ENCODE measurements around the gene IDNK. TPM values are rescaled to one million over a fixed set of nuclear protein-coding genes. Genes with fewer than 3 reads are reported as not detected.

Gene IDNK
- total and polyA plus RNA-seq, 12 donors, result 6.4 to 25.2 (median 13.5) TPM

GRCh38 chr9:83680233-83680632 lies 57.3 kb downstream of the IDNK start:
- no peak overlapping the region for H3K27ac ChIP-seq
- no peaks in the 10 kb centered on the region for H3K27me3 ChIP-seq
- TF ChIP-seq CTCF (IDR thresholded peaks at IDR 0.05) (no peak), POLR2A (IDR thresholded peaks at IDR 0.05) (no peak)
- no peak overlapping the region for H3K4me3 ChIP-seq
- DNase-seq, result no peak
- H3K36me3 ChIP-seq (replicated peaks in 1 of 2), result peaks cover 0 to 45% of the 10 kb centered on the region in 2 donors
- WGBS, 4 donors, result 97 to 100% (median 100%) methylated on average over 1 of the region's 1 CpG
- intact Hi-C loops (cut with DNase I), result no loop called here
- H3K9me3 ChIP-seq (replicated peaks in 1 of 3), result no peaks in the 10 kb centered on the region
- H3K4me1 ChIP-seq (replicated peaks in 1 of 2), result peaks cover 0 to 12% of the 10 kb centered on the region in 2 donors

GRCh38 chr9:83681490-83681889 lies 58.5 kb downstream of the IDNK start:
- H3K9me3 ChIP-seq (replicated peaks in 1 of 3), result no peaks in the 10 kb centered on the region
- WGBS, 4 donors, result 82 to 89% (median 85%) methylated on average over 2 of the region's 2 CpGs

GRCh38 chr9:83688921-83689320 lies 66.0 kb downstream of the IDNK start:
- 78 to 90% (median 82%) methylated on average over 3 of the region's 3 CpGs for WGBS, 4 donors

More at GRCh38 chr9:83681490-83681889, 58.5 kb downstream of the IDNK start:
- Histone ChIP-seq H3K27me3 (no peaks in the 10 kb centered on the region), H3K4me3 (no peak overlapping the region), H3K4me1 (replicated peaks in 1 of 2) (peaks cover 0 to 12% of the 10 kb centered on the region in 2 donors), H3K27ac (no peak overlapping the region), H3K36me3 (replicated peaks in 1 of 2) (peaks cover 0 to 38% of the 10 kb centered on the region in 2 donors)
- no peak for DNase-seq
- intact Hi-C loops (cut with DNase I), result no loop called here
- TF ChIP-seq CTCF (IDR thresholded peaks at IDR 0.05) (no peak), POLR2A (IDR thresholded peaks at IDR 0.05) (no peak)

GRCh38 chr9:83691492-83691891 lies 68.5 kb downstream of the IDNK start:
- intact Hi-C loops (cut with DNase I), result no loop called here
- H3K9me3 ChIP-seq (replicated peaks in 1 of 3), result no peaks in the 10 kb centered on the region
- H3K27me3 ChIP-seq, result no peaks in the 10 kb centered on the region
- H3K36me3 ChIP-seq (replicated peaks in 1 of 2), result no peaks in the 10 kb centered on the region
- 73 to 85% (median 75%) methylated on average over 3 of the region's 3 CpGs for WGBS, 4 donors
- no peak overlapping the region for H3K4me3 ChIP-seq
- DNase-seq, result no peak
- peaks cover 5 to 62% of the 10 kb centered on the region in 2 donors for H3K4me1 ChIP-seq (replicated peaks in 1 of 2)
- TF ChIP-seq CTCF (IDR thresholded peaks at IDR 0.05) (no peak), POLR2A (IDR thresholded peaks at IDR 0.05) (no peak)
- H3K27ac ChIP-seq, result no peak overlapping the region

More at GRCh38 chr9:83688921-83689320, 66.0 kb downstream of the IDNK start:
- no peak for DNase-seq
- TF ChIP-seq POLR2A (IDR thresholded peaks at IDR 0.05) (no peak), CTCF (IDR thresholded peaks at IDR 0.05) (no peak)
- no peaks in the 10 kb centered on the region for H3K27me3 ChIP-seq
- intact Hi-C loops (cut with DNase I), result no loop called here
- H3K27ac ChIP-seq, result no peak overlapping the region
- H3K9me3 ChIP-seq (replicated peaks in 1 of 3), result no peaks in the 10 kb centered on the region
- H3K4me1 ChIP-seq (replicated peaks in 1 of 2), result peaks cover 5 to 42% of the 10 kb centered on the region in 2 donors
- H3K4me3 ChIP-seq, result no peak overlapping the region
- no peaks in the 10 kb centered on the region for H3K36me3 ChIP-seq (replicated peaks in 1 of 2)

Small RNA genes within 50 kb of the gene (small RNA-seq; reads per million reads assigned to genes)
- gene RNU4-15P, result 0 reads per million in 2 donors

Other genes with a start within 250 kb of the IDNK start
- 10 to 100 TPM in 7 of 9 donors, 1 to 10 TPM in 2; 2.2 to 32.9 (median 17.0) TPM for gene FRMD3, start 84.7 kb upstream of the IDNK start, total RNA-seq
- gene FRMD3, start 84.7 kb upstream of the IDNK start, polyA plus RNA-seq, result 1 to 10 TPM; 1.8 to 9.9 (median 4.5) TPM
- gene UBQLN1, start 84.8 kb downstream of the IDNK start, total RNA-seq, result 100 to 1,000 TPM in 7 of 9 donors, 10 to 100 TPM in 2; 93.7 to 178 (median 110) TPM
- gene UBQLN1, start 84.8 kb downstream of the IDNK start, polyA plus RNA-seq, result 100 to 1,000 TPM in 1 of 3 donors, 10 to 100 TPM in 2; 23.7 to 243 (median 28.8) TPM
- gene GKAP1, start 194.6 kb downstream of the IDNK start, total RNA-seq, result 10 to 100 TPM in 1 of 9 donors, 1 to 10 TPM in 8; 1.2 to 10.2 (median 5.3) TPM
- gene GKAP1, start 194.6 kb downstream of the IDNK start, polyA plus RNA-seq, result 10 to 100 TPM in 1 of 3 donors, 1 to 10 TPM in 2; 7.2 to 24.2 (median 9.2) TPM

Data from adrenal gland (tissue), 12 donors.